ENCODE data around the gene CORIN.

DNA sequence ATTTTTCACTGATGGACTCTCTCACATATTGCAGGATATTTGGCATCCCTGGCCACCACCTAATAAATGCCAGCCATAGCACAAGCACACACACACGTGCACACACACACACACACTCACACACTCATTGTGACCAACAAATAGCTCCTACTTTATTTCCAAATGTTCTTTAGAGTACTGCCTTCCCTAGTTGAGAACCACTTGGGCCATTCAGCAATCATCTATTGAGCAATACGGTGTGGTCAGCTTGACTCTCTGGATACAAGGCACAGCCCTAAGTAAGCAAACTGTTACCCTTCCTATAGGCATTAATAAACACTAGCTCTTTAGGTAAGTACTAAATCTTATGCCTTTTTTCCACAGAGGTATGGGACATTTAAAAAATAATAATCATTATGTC, 21.1 kb downstream of the CORIN start:
- TF ChIP-seq, protein P1, sequence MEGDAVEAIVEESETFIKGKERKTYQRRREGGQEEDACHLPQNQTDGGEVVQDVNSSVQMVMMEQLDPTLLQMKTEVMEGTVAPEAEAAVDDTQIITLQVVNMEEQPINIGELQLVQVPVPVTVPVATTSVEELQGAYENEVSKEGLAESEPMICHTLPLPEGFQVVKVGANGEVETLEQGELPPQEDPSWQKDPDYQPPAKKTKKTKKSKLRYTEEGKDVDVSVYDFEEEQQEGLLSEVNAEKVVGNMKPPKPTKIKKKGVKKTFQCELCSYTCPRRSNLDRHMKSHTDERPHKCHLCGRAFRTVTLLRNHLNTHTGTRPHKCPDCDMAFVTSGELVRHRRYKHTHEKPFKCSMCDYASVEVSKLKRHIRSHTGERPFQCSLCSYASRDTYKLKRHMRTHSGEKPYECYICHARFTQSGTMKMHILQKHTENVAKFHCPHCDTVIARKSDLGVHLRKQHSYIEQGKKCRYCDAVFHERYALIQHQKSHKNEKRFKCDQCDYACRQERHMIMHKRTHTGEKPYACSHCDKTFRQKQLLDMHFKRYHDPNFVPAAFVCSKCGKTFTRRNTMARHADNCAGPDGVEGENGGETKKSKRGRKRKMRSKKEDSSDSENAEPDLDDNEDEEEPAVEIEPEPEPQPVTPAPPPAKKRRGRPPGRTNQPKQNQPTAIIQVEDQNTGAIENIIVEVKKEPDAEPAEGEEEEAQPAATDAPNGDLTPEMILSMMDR (IDR thresholded peaks at IDR 0.05), result no peak
- no peak for TF ChIP-seq POLR2A (IDR thresholded peaks at IDR 0.05)
